Ishikawa (cell line): Measurements from ENCODE around the gene TGM3.

Experiments
- CEBPB ChIP-seq: IDR thresholded peaks from 2 replicates; pipeline ENCODE4 v1.6.1; 2012
- CREB1 ChIP-seq: IDR thresholded peaks from 2 replicates; pipeline ENCODE4 v1.6.1; 2012; ENCODE audit warnings: low read depth
- EGR1 ChIP-seq: IDR thresholded peaks from 2 replicates; pipeline ENCODE4 v1.6.1; 2012
- EP300 ChIP-seq: IDR thresholded peaks from 2 replicates; pipeline ENCODE4 v1.6.1; 2012; ENCODE audit warnings: borderline replicate concordance
- FOXM1 ChIP-seq: IDR thresholded peaks from 2 replicates; pipeline ENCODE4 v1.6.1; 2012; ENCODE audit warnings: low read depth, borderline replicate concordance
- NFIC ChIP-seq: IDR thresholded peaks from 2 replicates; pipeline ENCODE4 v1.6.1; 2012
- RAD21 ChIP-seq: IDR thresholded peaks from 2 replicates; pipeline ENCODE4 v1.6.1; 2012; ENCODE audit warnings: low read depth
- TAF1 ChIP-seq: IDR thresholded peaks from 2 replicates; pipeline ENCODE4 v1.6.1; 2012; ENCODE audit warnings: low read depth, mild to moderate bottlenecking
- TCF12 ChIP-seq: IDR thresholded peaks from 2 replicates; pipeline ENCODE4 v1.6.1; 2012; ENCODE audit warnings: low read depth
- TEAD4 ChIP-seq: IDR thresholded peaks from 2 replicates; pipeline ENCODE4 v1.6.1; 2012
- YY1 ChIP-seq: IDR thresholded peaks from 2 replicates; pipeline ENCODE4 v1.6.1; 2012; ENCODE audit warnings: low read depth
- ZBTB7A ChIP-seq: IDR thresholded peaks from 2 replicates; pipeline ENCODE4 v1.6.1; 2012; ENCODE audit warnings: low read depth
- TF ChIP-seq, protein P1 (sequence below): IDR thresholded peaks from 2 replicates; pipeline ENCODE4 v1.6.1; 2012; ENCODE audit warnings: low read depth, mild to moderate bottlenecking
- TF ChIP-seq, protein P2 (sequence below): IDR thresholded peaks from 2 replicates; pipeline ENCODE4 v1.6.1; 2012
- TF ChIP-seq, protein P3 (sequence below): IDR thresholded peaks from 2 replicates; pipeline ENCODE4 v1.6.1; 2012

The TGM3 gene

DNA sequence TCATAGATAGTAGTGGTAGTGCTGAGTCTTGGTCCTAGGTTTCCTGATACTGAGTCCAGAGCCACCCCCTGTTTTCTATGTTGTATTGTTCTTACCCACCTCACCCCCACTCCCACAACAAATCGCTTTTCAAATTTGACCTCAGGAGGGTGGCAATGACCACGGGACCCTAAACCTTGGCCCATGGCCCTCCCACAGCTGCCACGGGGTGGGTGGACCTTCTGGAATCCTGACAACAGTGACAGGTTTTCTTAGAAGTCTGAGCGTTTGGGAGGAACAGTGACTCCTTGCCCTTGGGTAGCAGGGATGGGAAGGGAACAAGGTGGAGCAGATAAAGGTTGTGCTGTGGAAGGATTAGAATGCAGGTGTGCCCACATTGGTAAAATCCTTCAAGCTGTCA is 36.9 kb downstream of the TGM3 start:
- no peak for TF ChIP-seq EGR1
- no peak for TF ChIP-seq RAD21
- TF ChIP-seq TAF1 = no peak
- TF ChIP-seq CREB1 = no peak
- TF ChIP-seq FOXM1 = no peak
- TF ChIP-seq CEBPB = no peak

DNA sequence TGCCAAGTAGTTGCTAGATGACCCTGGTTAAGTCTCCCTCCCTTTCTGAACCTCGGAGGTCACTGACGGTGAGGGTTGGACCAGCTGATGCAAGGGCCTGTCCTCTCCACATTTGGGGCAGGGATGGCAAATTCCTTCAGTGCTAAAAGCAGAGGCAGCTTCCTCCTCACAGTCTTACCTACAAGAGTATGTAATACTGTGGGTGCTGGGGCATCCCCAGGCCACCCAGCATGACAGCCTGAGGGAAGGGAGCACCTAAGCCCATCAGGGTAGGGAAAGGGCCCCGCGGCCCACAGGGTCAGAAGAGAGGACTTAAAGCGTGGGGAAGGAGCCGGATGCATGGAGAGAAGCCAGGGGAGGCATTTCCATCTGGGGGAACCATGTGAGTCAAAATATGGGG is 38.0 kb downstream of the TGM3 start:
- TF ChIP-seq TCF12 (no peak), ZBTB7A (no peak), TAF1 (no peak), EP300 (no peak), CEBPB (no peak), CREB1 (no peak), TEAD4 (no peak), NFIC (no peak), FOXM1 (no peak), RAD21 (no peak), EGR1 (no peak), YY1 (no peak)
- TF ChIP-seq, protein P1, sequence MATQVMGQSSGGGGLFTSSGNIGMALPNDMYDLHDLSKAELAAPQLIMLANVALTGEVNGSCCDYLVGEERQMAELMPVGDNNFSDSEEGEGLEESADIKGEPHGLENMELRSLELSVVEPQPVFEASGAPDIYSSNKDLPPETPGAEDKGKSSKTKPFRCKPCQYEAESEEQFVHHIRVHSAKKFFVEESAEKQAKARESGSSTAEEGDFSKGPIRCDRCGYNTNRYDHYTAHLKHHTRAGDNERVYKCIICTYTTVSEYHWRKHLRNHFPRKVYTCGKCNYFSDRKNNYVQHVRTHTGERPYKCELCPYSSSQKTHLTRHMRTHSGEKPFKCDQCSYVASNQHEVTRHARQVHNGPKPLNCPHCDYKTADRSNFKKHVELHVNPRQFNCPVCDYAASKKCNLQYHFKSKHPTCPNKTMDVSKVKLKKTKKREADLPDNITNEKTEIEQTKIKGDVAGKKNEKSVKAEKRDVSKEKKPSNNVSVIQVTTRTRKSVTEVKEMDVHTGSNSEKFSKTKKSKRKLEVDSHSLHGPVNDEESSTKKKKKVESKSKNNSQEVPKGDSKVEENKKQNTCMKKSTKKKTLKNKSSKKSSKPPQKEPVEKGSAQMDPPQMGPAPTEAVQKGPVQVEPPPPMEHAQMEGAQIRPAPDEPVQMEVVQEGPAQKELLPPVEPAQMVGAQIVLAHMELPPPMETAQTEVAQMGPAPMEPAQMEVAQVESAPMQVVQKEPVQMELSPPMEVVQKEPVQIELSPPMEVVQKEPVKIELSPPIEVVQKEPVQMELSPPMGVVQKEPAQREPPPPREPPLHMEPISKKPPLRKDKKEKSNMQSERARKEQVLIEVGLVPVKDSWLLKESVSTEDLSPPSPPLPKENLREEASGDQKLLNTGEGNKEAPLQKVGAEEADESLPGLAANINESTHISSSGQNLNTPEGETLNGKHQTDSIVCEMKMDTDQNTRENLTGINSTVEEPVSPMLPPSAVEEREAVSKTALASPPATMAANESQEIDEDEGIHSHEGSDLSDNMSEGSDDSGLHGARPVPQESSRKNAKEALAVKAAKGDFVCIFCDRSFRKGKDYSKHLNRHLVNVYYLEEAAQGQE = no peak
- TF ChIP-seq, protein P2, sequence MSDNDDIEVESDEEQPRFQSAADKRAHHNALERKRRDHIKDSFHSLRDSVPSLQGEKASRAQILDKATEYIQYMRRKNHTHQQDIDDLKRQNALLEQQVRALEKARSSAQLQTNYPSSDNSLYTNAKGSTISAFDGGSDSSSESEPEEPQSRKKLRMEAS = no peak
- TF ChIP-seq, protein P3, sequence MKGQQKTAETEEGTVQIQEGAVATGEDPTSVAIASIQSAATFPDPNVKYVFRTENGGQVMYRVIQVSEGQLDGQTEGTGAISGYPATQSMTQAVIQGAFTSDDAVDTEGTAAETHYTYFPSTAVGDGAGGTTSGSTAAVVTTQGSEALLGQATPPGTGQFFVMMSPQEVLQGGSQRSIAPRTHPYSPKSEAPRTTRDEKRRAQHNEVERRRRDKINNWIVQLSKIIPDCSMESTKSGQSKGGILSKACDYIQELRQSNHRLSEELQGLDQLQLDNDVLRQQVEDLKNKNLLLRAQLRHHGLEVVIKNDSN = no peak

DNA sequence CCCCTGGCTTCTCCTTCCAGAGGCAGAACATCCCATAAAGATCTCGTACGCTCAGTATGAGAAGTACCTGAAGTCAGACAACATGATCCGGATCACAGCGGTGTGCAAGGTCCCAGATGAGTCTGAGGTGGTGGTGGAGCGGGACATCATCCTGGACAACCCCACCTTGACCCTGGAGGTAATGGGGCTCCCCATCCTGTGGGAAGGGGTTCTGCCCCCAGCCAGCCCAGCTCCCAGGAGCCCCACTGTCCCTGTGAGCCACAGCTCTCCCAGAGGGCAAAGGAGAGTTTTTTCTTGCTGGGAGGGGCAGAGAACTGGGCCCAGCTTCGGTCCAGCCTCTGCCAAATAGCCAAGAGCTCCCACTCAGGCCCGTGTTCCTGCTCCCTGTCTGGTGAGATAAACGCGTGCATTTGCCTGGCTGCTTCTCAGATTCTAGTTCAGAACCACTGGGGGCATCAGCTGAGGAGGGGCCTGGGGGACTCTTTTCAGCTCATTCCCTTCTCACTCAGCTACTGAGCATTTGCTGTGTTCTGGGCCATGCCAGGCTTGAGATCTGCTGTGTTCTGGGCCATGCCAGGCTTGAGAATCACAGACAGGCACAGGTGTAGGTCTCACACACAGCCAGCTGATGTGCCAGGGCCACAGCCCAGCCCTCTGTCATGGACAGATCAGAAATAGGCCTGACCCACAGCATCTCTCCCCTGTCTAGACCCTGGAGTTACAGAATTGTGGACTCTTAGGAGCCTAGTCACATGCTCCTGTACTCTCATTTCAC is 39.5 kb downstream of the TGM3 start:
- TF ChIP-seq FOXM1 (no peak), TEAD4 (no peak), CREB1 (no peak)
- TF ChIP-seq, protein P1 = no peak

DNA sequence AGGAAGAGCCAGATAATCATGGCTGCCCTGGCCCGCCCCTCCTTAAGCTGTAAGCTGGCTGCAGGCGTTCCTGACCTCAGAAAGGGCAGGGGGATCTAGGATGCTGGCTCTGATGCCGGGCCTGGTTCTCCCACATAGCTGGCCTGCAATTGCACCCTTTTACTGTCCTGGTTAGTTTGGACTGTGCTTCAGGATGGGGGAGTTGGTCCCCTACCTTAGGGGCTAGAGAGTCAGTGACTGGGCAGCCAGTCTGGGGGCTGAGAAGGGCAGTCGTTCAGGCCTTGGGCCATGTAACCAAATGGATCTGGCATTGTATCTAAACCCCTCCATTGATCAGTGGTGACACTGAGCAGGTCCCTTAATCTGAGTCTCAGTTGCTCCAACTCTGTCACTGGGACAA is 40.7 kb downstream of the TGM3 start:
- TF ChIP-seq CREB1 = no peak
- TF ChIP-seq RAD21 = no peak
- no peak for TF ChIP-seq EGR1
- TF ChIP-seq, protein P1 = no peak
- no peak for TF ChIP-seq NFIC
- TF ChIP-seq TCF12 = no peak
- no peak for TF ChIP-seq FOXM1
- no peak for TF ChIP-seq EP300

DNA sequence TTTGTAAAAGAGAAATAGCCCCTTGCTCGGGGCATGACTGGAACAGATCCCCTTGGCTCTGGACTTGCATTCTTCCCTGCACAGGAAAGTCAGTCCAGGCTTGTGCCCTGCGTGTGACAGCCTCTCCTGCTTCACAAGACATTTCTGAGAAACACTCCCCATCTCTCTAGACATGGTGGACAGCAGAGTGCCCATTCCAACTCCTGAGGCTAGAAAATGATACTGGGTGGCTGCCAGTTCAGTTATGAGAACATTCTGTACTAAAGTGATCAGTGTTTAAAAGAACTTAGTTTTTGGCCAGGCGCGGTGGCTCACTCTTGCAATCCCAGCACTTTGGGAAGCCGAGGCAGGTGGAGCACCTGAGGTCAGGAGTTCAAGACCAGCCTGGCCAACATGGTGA is 41.3 kb downstream of the TGM3 start:
- TF ChIP-seq CEBPB (no peak), EP300 (no peak), TCF12 (no peak), CREB1 (no peak), TAF1 (no peak), TEAD4 (no peak), RAD21 (no peak)
- TF ChIP-seq, protein P2 = no peak
- TF ChIP-seq, protein P3 = no peak
- TF ChIP-seq, protein P1 = no peak
